Central memory CD8-positive, alpha-beta T cell (primary cell): ENCODE measurements around the gene CCDC92.

Source experiments
- ATAC-seq: fragments of 150-1000 bp; cut with Tn5 transposase; replicated peaks from 2 replicates; pipeline ENCODE4 v1.10.0; 2022; ENCODE audit warnings: mild to moderate bottlenecking, moderate FRiP score, moderate number of reproducible peaks; ENCODE audit not compliant: poor library complexity, severe bottlenecking; ENCODE audit errors: extremely low read depth
- DNase-seq, 2 donors: peaks; one replicate each; pipeline ENCODE4 v3.0.0; 2021; ENCODE audit warnings: low spot score in 2 of 2
- H3K27ac Mint-ChIP-seq: one replicate; pipeline ENCODE4 v1.8.0; 2022; ENCODE audit warnings: low read depth, mild to moderate bottlenecking, moderate library complexity, mixed read lengths
- H3K27me3 Mint-ChIP-seq: one replicate; pipeline ENCODE4 v1.8.0; 2022; ENCODE audit warnings: mixed read lengths
- H3K36me3 Mint-ChIP-seq: one replicate; pipeline ENCODE4 v1.8.0; 2022; ENCODE audit warnings: mild to moderate bottlenecking, moderate library complexity, mixed read lengths; ENCODE audit not compliant: insufficient read depth
- H3K4me1 Mint-ChIP-seq: one replicate; pipeline ENCODE4 v1.8.0; 2022; ENCODE audit warnings: mixed read lengths
- H3K4me3 Mint-ChIP-seq: one replicate; pipeline ENCODE4 v1.8.0; 2022; ENCODE audit warnings: mild to moderate bottlenecking, moderate library complexity, mixed read lengths
- H3K9me3 Mint-ChIP-seq: one replicate; pipeline ENCODE4 v1.8.0; 2022; ENCODE audit warnings: mixed read lengths

The CCDC92 gene

GRCh38 chr12:123886931-123887582, 85.6 kb downstream of the CCDC92 start:
- Mint-ChIP-seq H3K27ac (no peak overlapping the region), H3K27me3 (peaks cover 80% of the 10 kb centered on the region)
- ATAC-seq = no peak

DNA sequence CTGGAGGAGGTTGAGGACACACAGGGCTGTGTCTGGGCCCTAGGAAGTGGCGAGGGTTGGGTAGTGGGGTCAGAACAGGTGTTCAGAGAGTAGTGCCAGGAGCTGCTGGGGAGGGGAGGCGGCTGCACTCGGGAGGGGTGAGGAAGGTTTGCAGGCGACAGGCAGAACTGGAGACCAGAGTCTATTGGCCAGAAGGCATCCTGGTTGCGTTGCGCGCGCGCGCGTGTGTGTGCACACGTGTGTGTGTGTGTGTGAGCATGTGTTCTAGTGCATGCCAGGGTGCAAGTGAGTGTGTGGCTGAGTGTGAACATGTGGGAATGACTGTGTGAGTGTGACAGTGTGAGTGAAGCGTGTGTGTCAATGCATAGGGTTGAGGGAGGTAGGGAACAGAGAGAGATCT, 86.4 kb downstream of the CCDC92 start:
- no peak overlapping the region for H3K27ac Mint-ChIP-seq
- DNase-seq (no peak), ATAC-seq (no peak)
- no peaks in the 10 kb centered on the region for H3K4me1 Mint-ChIP-seq
- peaks cover 5% of the 10 kb centered on the region for H3K36me3 Mint-ChIP-seq
- H3K9me3 Mint-ChIP-seq = no peaks in the 10 kb centered on the region
- H3K27me3 Mint-ChIP-seq = peaks cover 72% of the 10 kb centered on the region
- H3K4me3 Mint-ChIP-seq = no peak overlapping the region

More at GRCh38 chr12:123886931-123887582, 85.6 kb downstream of the CCDC92 start:
- H3K36me3 Mint-ChIP-seq = peaks cover 5% of the 10 kb centered on the region
- no peak overlapping the region for H3K4me3 Mint-ChIP-seq
- DNase-seq = no peak
- no peaks in the 10 kb centered on the region for H3K9me3 Mint-ChIP-seq
- no peaks in the 10 kb centered on the region for H3K4me1 Mint-ChIP-seq
